ENCODE data around the gene TDP1.

The TDP1 gene

DNA sequence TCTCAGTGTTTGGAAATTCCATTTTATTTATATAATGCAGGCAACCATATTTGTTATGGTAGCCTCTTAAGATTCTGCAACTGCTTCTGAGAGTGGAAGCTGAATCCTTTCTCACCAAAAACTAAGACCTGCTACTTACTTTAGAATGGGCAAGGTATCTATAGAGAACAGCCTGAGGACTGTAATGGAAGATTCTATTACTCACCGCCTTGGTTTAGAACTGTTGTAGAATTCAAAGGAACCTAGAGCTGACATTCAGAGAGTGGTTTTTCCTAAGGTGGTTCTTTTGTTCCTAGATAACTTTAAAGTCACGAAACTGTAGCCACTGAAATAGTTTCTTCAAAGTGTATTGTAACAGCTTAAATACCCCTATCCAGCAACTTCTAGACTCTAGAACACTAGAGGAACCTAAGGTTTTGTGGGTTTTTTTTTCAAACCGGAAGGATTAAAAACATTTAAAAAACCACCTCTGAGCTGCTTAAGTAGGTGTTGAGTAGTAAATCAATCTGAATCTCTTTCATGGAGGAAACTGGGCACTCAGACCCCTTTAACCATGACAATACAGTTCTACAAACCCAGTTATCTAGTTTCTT is 4.2 kb downstream of the TDP1 start:
- no CpG with 5 or more reads among the region's 3 CpGs for WGBS (ENCODE audit: insufficient coverage, insufficient read length)
- no peaks in the 10 kb centered on the region for H3K9me3 ChIP-seq (ENCODE audit: control insufficient read depth, insufficient read depth, low read length)
- H3K4me3 ChIP-seq (ENCODE audit: low read length): no peak overlapping the region
- no peaks in the 10 kb centered on the region for H3K27me3 ChIP-seq (ENCODE audit: control insufficient read depth, insufficient read depth, low read length)
- no peak for DNase-seq (ENCODE audit: low read depth, low spot score)
- H3K4me1 ChIP-seq (ENCODE audit: control insufficient read depth, insufficient read depth, low read length): no peaks in the 10 kb centered on the region
- peaks cover 9% of the 10 kb centered on the region; the same call in 1 of the 2 replicates for H3K36me3 ChIP-seq (ENCODE audit: control insufficient read depth, insufficient read depth, low read length)
- no peak overlapping the region for H3K27ac ChIP-seq (ENCODE audit: low read length)

- Histone ChIP-seq H3K36me3 (ENCODE audit: control insufficient read depth, insufficient read depth, low read length) (peaks cover 9% of the 10 kb centered on the region; the same call in 1 of the 2 replicates), H3K27me3 (ENCODE audit: control insufficient read depth, insufficient read depth, low read length) (no peaks in the 10 kb centered on the region), H3K4me1 (ENCODE audit: control insufficient read depth, insufficient read depth, low read length) (no peaks in the 10 kb centered on the region), H3K4me3 (ENCODE audit: low read length) (no peak overlapping the region; the same call in 1 of the 2 replicates), H3K9me3 (ENCODE audit: control insufficient read depth, insufficient read depth, low read length) (no peaks in the 10 kb centered on the region), H3K27ac (ENCODE audit: low read length) (no peak overlapping the region)
- DNase-seq (ENCODE audit: low read depth, low spot score): no peak
- no CpG with 5 or more reads among the region's 3 CpGs for WGBS (ENCODE audit: insufficient coverage, insufficient read length)
Measured at GRCh38 chr14:89960914-89961313, 5.2 kb downstream of the TDP1 start.

DNA sequence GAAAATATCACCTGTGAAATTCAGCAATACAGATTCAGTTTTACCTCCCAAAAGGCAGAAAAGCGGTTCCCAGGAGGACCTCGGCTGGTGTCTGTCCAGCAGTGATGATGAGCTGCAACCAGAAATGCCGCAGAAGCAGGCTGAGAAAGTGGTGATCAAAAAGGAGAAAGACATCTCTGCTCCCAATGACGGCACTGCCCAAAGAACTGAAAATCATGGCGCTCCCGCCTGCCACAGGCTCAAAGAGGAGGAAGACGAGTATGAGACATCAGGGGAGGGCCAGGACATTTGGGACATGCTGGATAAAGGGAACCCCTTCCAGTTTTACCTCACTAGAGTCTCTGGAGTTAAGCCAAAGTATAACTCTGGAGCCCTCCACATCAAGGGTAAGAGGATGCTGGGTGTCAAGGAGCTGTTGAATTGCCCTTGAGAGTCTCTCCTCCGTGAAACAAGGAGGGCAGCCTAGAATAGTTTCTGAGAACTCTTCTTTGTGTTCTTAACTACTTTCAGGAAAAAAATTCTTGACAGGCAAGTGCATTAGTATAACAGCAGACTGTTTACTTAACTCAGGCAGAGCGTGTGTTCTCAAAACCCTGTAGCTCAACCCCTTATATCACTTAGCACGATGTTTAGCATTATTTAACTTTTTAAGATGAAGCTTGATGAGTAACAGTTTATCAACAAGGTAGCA is 7.7 kb downstream of the TDP1 start:
- no peak for DNase-seq (ENCODE audit: low read depth, low spot score)
- Histone ChIP-seq H3K36me3 (ENCODE audit: control insufficient read depth, insufficient read depth, low read length) (peaks cover 12% of the 10 kb centered on the region; the same call in 1 of the 2 replicates), H3K27me3 (ENCODE audit: control insufficient read depth, insufficient read depth, low read length) (no peaks in the 10 kb centered on the region; the same call in 1 of the 2 replicates), H3K27ac (ENCODE audit: low read length) (no peak overlapping the region), H3K9me3 (ENCODE audit: control insufficient read depth, insufficient read depth, low read length) (no peaks in the 10 kb centered on the region), H3K4me1 (ENCODE audit: control insufficient read depth, insufficient read depth, low read length) (no peaks in the 10 kb centered on the region), H3K4me3 (ENCODE audit: low read length) (no peak overlapping the region)
- no CpG with 5 or more reads among the region's 10 CpGs for WGBS (ENCODE audit: insufficient coverage, insufficient read length)

DNA sequence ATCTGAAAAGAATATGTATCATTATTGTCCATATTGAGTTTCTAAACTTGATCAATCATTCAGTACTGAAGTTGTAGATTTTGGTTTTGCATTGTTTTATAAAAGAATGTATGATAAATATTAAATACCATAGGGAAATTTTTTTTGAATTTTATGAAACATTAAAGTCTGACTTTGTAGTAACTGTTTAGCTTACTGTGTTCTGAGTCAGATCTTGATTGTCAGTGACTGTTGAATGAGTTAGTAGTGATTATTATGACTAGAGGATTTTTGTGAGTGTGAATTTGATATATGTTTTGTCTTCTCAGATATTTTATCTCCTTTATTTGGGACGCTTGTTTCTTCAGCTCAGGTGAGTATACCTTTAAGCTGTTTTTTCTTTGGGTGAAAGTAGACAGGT is 10.1 kb downstream of the TDP1 start:
- Histone ChIP-seq H3K4me3 (ENCODE audit: low read length) (no peak overlapping the region), H3K9me3 (ENCODE audit: control insufficient read depth, insufficient read depth, low read length) (no peaks in the 10 kb centered on the region), H3K4me1 (ENCODE audit: control insufficient read depth, insufficient read depth, low read length) (no peaks in the 10 kb centered on the region), H3K27me3 (ENCODE audit: control insufficient read depth, insufficient read depth, low read length) (no peaks in the 10 kb centered on the region; the same call in 1 of the 2 replicates), H3K27ac (ENCODE audit: low read length) (no peak overlapping the region), H3K36me3 (ENCODE audit: control insufficient read depth, insufficient read depth, low read length) (peaks cover 17% of the 10 kb centered on the region)
- no CpG with 5 or more reads among the region's 1 CpG for WGBS (ENCODE audit: insufficient coverage, insufficient read length)
- no peak for DNase-seq (ENCODE audit: low read depth, low spot score)

DNA sequence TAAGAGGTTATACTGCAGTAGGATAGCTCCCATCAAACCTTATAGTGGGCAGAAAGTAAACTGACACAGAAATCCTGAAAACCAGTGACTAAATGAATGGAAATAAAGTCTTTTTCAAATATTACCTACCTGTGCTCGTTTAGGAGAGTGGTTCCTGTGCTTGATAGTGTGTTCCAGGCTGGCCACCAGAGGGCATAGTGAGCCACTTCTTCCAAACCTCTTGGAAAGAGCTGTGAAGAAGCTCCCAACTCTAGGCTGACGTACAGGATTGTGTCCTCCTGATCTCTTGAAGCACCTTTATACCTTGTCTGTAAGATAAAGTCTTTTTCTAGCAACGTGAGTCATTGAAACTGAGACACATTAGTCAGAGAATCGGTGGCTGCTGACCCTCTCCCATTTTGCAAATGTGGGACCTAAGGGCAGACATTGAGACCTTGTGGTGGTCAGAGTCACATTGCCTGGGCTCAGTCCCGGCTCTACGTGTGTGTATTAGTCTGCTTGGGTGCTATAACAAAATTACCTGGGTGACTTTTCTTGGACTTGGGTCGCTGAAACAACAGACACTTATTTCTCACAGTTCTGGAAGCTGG is 17.6 kb downstream of the TDP1 start:
- peaks cover 20% of the 10 kb centered on the region for H3K36me3 ChIP-seq (ENCODE audit: control insufficient read depth, insufficient read depth, low read length)

GRCh38 chr14:89977668-89978067 is 21.9 kb downstream of the TDP1 start:
- no peaks in the 10 kb centered on the region for H3K4me1 ChIP-seq (ENCODE audit: control insufficient read depth, insufficient read depth, low read length)
- no peak overlapping the region for H3K27ac ChIP-seq (ENCODE audit: low read length)
- H3K4me3 ChIP-seq (ENCODE audit: low read length): no peak overlapping the region
- H3K36me3 ChIP-seq (ENCODE audit: control insufficient read depth, insufficient read depth, low read length): peaks cover 10% of the 10 kb centered on the region; the same call in 1 of the 2 replicates
- DNase-seq (ENCODE audit: low read depth, low spot score): no peak
- H3K27me3 ChIP-seq (ENCODE audit: control insufficient read depth, insufficient read depth, low read length): no peaks in the 10 kb centered on the region
- WGBS (ENCODE audit: insufficient coverage, insufficient read length): no CpG with 5 or more reads among the region's 4 CpGs
- no peaks in the 10 kb centered on the region for H3K9me3 ChIP-seq (ENCODE audit: control insufficient read depth, insufficient read depth, low read length)

More for the DNA sequence above, 17.6 kb downstream of the TDP1 start:
- DNase-seq (ENCODE audit: low read depth, low spot score): no peak
- H3K27ac ChIP-seq (ENCODE audit: low read length): no peak overlapping the region
- no peaks in the 10 kb centered on the region; the same call in 1 of the 2 replicates for H3K27me3 ChIP-seq (ENCODE audit: control insufficient read depth, insufficient read depth, low read length)
- WGBS (ENCODE audit: insufficient coverage, insufficient read length): no CpG with 5 or more reads among the region's 7 CpGs
- H3K4me3 ChIP-seq (ENCODE audit: low read length): no peak overlapping the region
- no peaks in the 10 kb centered on the region for H3K9me3 ChIP-seq (ENCODE audit: control insufficient read depth, insufficient read depth, low read length)
- H3K4me1 ChIP-seq (ENCODE audit: control insufficient read depth, insufficient read depth, low read length): no peaks in the 10 kb centered on the region

DNA sequence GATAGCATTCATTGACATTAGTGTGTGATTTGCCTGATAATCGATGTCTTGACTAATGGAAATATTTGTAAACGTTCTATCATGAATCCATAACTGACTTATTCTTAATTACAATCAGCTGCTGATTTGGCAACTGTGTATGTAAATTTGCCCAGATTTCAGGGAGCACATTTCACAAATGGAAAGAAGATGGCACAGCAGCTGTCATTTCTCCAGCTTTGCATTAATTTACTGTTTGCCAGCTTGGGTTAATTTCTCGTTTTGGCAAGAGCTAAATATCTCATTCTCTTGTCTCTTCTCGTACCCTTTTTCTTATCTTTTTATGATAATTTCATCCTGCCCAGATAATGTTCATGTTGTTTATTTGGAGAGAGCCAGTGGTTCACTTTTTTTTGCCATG is 22.9 kb downstream of the TDP1 start:
- no peak overlapping the region for H3K4me3 ChIP-seq (ENCODE audit: low read length)
- no CpG with 5 or more reads among the region's 4 CpGs for WGBS (ENCODE audit: insufficient coverage, insufficient read length)
- H3K36me3 ChIP-seq (ENCODE audit: control insufficient read depth, insufficient read depth, low read length): peaks cover 10% of the 10 kb centered on the region; the same call in 1 of the 2 replicates

DNA sequence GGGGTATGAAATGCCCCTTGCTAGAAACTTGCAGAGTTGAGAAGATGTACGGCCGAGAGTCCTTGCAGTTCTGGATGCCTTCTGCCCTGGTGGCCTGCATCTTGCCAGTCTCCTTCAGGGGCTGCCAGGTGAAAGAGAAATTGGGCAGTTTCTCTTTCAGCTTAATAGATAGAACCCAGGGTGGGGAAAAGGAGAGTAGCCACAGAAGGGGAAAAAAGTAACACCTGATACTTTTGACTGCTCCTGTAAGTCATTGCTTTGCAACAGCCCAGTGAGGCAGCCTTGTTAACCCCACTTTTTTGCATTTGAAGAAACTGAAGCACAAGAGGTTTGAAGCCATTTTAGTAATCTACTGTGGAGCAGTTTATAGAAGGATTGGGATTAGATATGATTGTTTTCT is 27.6 kb downstream of the TDP1 start:
- no peaks in the 10 kb centered on the region; the same call in 1 of the 2 replicates for H3K36me3 ChIP-seq (ENCODE audit: control insufficient read depth, insufficient read depth, low read length)
- no peak for DNase-seq (ENCODE audit: low read depth, low spot score)
- no CpG with 5 or more reads among the region's 2 CpGs for WGBS (ENCODE audit: insufficient coverage, insufficient read length)
- H3K9me3 ChIP-seq (ENCODE audit: control insufficient read depth, insufficient read depth, low read length): no peaks in the 10 kb centered on the region
- H3K4me3 ChIP-seq (ENCODE audit: low read length): no peak overlapping the region
- peaks cover 1% of the 10 kb centered on the region; the same call in 1 of the 2 replicates for H3K4me1 ChIP-seq (ENCODE audit: control insufficient read depth, insufficient read depth, low read length)
- H3K27ac ChIP-seq (ENCODE audit: low read length): no peak overlapping the region
- H3K27me3 ChIP-seq (ENCODE audit: control insufficient read depth, insufficient read depth, low read length): no peaks in the 10 kb centered on the region

More for the DNA sequence above, 22.9 kb downstream of the TDP1 start:
- no peaks in the 10 kb centered on the region for H3K27me3 ChIP-seq (ENCODE audit: control insufficient read depth, insufficient read depth, low read length)
- H3K9me3 ChIP-seq (ENCODE audit: control insufficient read depth, insufficient read depth, low read length): no peaks in the 10 kb centered on the region
- no peak for DNase-seq (ENCODE audit: low read depth, low spot score)
- H3K4me1 ChIP-seq (ENCODE audit: control insufficient read depth, insufficient read depth, low read length): no peaks in the 10 kb centered on the region
- H3K27ac ChIP-seq (ENCODE audit: low read length): no peak overlapping the region

DNA sequence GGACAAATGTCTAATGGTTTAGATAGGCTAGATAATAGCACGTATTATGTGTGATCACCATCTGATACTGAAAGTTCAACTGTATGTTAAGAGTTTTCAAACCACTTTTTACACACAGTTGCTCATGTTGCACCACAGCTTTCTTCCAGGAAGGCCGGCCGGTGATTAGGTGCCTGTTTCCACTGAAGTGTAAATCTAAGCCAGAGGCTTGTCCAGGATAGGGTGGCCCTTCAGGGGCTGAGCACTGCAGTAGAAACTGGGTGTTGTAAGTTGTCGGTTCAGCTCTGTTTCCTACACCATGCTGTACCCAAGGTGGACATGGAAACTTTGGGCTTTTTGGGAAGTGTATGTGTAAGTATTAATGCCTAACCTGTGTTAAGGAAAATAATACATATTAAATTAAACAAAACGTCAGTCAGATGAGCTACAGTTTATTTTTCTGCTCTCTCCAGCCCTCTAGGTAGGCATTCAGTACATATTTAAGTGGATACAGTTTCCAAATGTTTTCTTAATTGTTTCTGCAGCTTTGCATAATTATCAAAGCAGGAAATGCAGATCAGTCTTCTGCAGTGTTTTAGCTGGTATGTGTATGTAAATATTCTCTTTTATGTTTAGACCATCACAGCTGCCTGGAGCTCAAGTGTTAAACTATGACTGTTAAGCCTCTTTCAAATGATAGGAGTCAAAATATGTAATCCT is 30.9 kb downstream of the TDP1 start:
- peaks cover 1% of the 10 kb centered on the region; the same call in 1 of the 2 replicates for H3K4me1 ChIP-seq (ENCODE audit: control insufficient read depth, insufficient read depth, low read length)
- H3K27ac ChIP-seq (ENCODE audit: low read length): no peak overlapping the region
- no peak for DNase-seq (ENCODE audit: low read depth, low spot score)
- no peaks in the 10 kb centered on the region for H3K9me3 ChIP-seq (ENCODE audit: control insufficient read depth, insufficient read depth, low read length)
- H3K27me3 ChIP-seq (ENCODE audit: control insufficient read depth, insufficient read depth, low read length): no peaks in the 10 kb centered on the region
- H3K36me3 ChIP-seq (ENCODE audit: control insufficient read depth, insufficient read depth, low read length): no peaks in the 10 kb centered on the region; the same call in 1 of the 2 replicates
- WGBS (ENCODE audit: insufficient coverage, insufficient read length): no CpG with 5 or more reads among the region's 5 CpGs
- no peak overlapping the region for H3K4me3 ChIP-seq (ENCODE audit: low read length)

DNA sequence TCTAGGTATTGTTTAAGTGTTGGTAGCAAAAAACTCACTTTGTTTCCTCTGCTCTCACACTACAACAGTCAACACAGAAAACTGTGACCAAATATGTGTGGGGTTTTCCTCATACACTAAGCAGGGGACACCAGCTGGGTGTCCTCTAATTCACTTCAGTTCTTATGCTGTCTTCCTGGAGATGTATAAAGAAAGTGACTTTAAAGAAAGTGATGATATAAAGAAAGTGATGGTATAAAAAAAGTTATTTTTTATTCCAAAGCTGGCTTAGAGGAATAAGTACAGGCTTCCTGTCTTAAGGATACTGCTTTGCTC is 31.4 kb downstream of the TDP1 start:
- Histone ChIP-seq H3K4me1 (ENCODE audit: control insufficient read depth, insufficient read depth, low read length) (peaks cover 1% of the 10 kb centered on the region; the same call in 1 of the 2 replicates), H3K36me3 (ENCODE audit: control insufficient read depth, insufficient read depth, low read length) (peaks cover under 1% of the 10 kb centered on the region; the same call in 1 of the 2 replicates)

More for the DNA sequence above, 31.4 kb downstream of the TDP1 start:
- H3K27ac ChIP-seq (ENCODE audit: low read length): no peak overlapping the region
- H3K27me3 ChIP-seq (ENCODE audit: control insufficient read depth, insufficient read depth, low read length): no peaks in the 10 kb centered on the region
- H3K4me3 ChIP-seq (ENCODE audit: low read length): no peak overlapping the region
- no peaks in the 10 kb centered on the region for H3K9me3 ChIP-seq (ENCODE audit: control insufficient read depth, insufficient read depth, low read length)
- DNase-seq (ENCODE audit: low read depth, low spot score): no peak
